Right hindlimb (tissue), 1 donor: ENCODE data around the gene PODXL.
"Not testable (repeated sequence)": the region's sequence is repeated elsewhere in the genome, so short reads cannot be mapped to it uniquely, and the experiment has no call there.

Experiments used
- DNase-seq: peaks from one replicate; pipeline ENCODE4 v3.0.0-alpha.2; 2018

PODXL gene

GRCh38 chr7:131536361-131536849, 20.0 kb downstream of the PODXL start:
- no peak for DNase-seq

- DNase-seq, result no peak
These were observed 22.6 kb downstream of the PODXL start for GRCh38 chr7:131533566-131534561.

- DNase-seq, result no peak
These were observed 23.3 kb downstream of the PODXL start for GRCh38 chr7:131533151-131533559.

- DNase-seq, result no peak
These were observed 23.8 kb downstream of the PODXL start for GRCh38 chr7:131532570-131533091.

GRCh38 chr7:131530137-131530536, 26.3 kb downstream of the PODXL start:
- DNase-seq, result no peak

GRCh38 chr7:131529617-131530016, 26.8 kb downstream of the PODXL start:
- no peak for DNase-seq

- no peak for DNase-seq
These were observed 27.2 kb downstream of the PODXL start for GRCh38 chr7:131529179-131529578.

- no peak for DNase-seq
These were observed 29.0 kb downstream of the PODXL start for GRCh38 chr7:131527456-131527855.

- DNase-seq, result no peak
These were observed 30.6 kb downstream of the PODXL start for GRCh38 chr7:131525820-131526219.

- DNase-seq, result no peak
These were observed 31.7 kb downstream of the PODXL start for GRCh38 chr7:131524703-131525102.

- no peak for DNase-seq
These were observed 32.3 kb downstream of the PODXL start for GRCh38 chr7:131524115-131524514.

GRCh38 chr7:131522325-131522930, 34.0 kb downstream of the PODXL start:
- DNase-seq, result no peak

- DNase-seq, result no peak
These were observed 34.7 kb downstream of the PODXL start for GRCh38 chr7:131521651-131522163.

GRCh38 chr7:131518626-131519025, 37.8 kb downstream of the PODXL start:
- no peak for DNase-seq

- no peak for DNase-seq
These were observed 39.1 kb downstream of the PODXL start for GRCh38 chr7:131517218-131517923.

GRCh38 chr7:131515471-131515870, 41.0 kb downstream of the PODXL start:
- not testable (repeated sequence) for DNase-seq

GRCh38 chr7:131513245-131514061, 43.0 kb downstream of the PODXL start:
- DNase-seq, result peak; percentile 83

- DNase-seq, result no peak
These were observed 44.5 kb downstream of the PODXL start for GRCh38 chr7:131511774-131512535.

- DNase-seq, result no peak
These were observed 45.4 kb downstream of the PODXL start for GRCh38 chr7:131511071-131511470.

GRCh38 chr7:131509781-131510180, 46.6 kb downstream of the PODXL start:
- DNase-seq, result no peak
